Measurements from ENCODE around the gene REV3L. TPM values are rescaled to one million over a fixed set of nuclear protein-coding genes. Genes with fewer than 3 reads are reported as not detected.

Gene REV3L
- total RNA-seq, 1 donor: 54.8 TPM

- peak overlapping the region; percentile 35 for H3K4me3 ChIP-seq (ENCODE audit: low read depth, low read length)
- no peak for TF ChIP-seq CTCF (IDR thresholded peaks at IDR 0.05; ENCODE audit: insufficient read depth, low read depth, low read length)
These were observed 21.2 kb downstream of the REV3L start for GRCh38 chr6:111461860-111462259.

GRCh38 chr6:111458670-111459232 lies 24.3 kb downstream of the REV3L start:
- no peak for DNase-seq (ENCODE audit: low read depth)
- TF ChIP-seq CTCF (IDR thresholded peaks at IDR 0.05; ENCODE audit: insufficient read depth, low read depth, low read length): no peak
- no peak overlapping the region for H3K4me3 ChIP-seq (ENCODE audit: low read depth, low read length)

More at GRCh38 chr6:111461860-111462259, 21.2 kb downstream of the REV3L start:
- peak; percentile 28 for DNase-seq (ENCODE audit: low read depth)

- TF ChIP-seq CTCF (IDR thresholded peaks at IDR 0.05; ENCODE audit: insufficient read depth, low read depth, low read length): no peak
- peak; percentile 29 for DNase-seq (ENCODE audit: low read depth)
- no peak overlapping the region for H3K4me3 ChIP-seq (ENCODE audit: low read depth, low read length)
These were observed 26.8 kb downstream of the REV3L start for GRCh38 chr6:111456208-111456607.

- TF ChIP-seq CTCF (IDR thresholded peaks at IDR 0.05; ENCODE audit: insufficient read depth, low read depth, low read length): no peak
- no peak for DNase-seq (ENCODE audit: low read depth)
- no peak overlapping the region for H3K4me3 ChIP-seq (ENCODE audit: low read depth, low read length)
These were observed 32.4 kb downstream of the REV3L start for GRCh38 chr6:111450636-111451035.

GRCh38 chr6:111450087-111450486 lies 32.9 kb downstream of the REV3L start:
- TF ChIP-seq CTCF (IDR thresholded peaks at IDR 0.05; ENCODE audit: insufficient read depth, low read depth, low read length): no peak
- no peak overlapping the region for H3K4me3 ChIP-seq (ENCODE audit: low read depth, low read length)
- no peak for DNase-seq (ENCODE audit: low read depth)

GRCh38 chr6:111449129-111449528 lies 33.9 kb downstream of the REV3L start:
- DNase-seq (ENCODE audit: low read depth): no peak
- no peak for TF ChIP-seq CTCF (IDR thresholded peaks at IDR 0.05; ENCODE audit: insufficient read depth, low read depth, low read length)
- H3K4me3 ChIP-seq (ENCODE audit: low read depth, low read length): no peak overlapping the region

GRCh38 chr6:111447051-111447450 lies 36.0 kb downstream of the REV3L start:
- peak; percentile 85 for DNase-seq (ENCODE audit: low read depth)
- no peak overlapping the region for H3K4me3 ChIP-seq (ENCODE audit: low read depth, low read length)
- TF ChIP-seq CTCF (IDR thresholded peaks at IDR 0.05; ENCODE audit: insufficient read depth, low read depth, low read length): no peak
